ENCODE measurements around the gene FRS2.

Gene FRS2

GRCh38 chr12:69620077-69620476, 149.9 kb downstream of the FRS2 start:
- no peak overlapping the region for H3K9ac ChIP-seq
- no peak for TF ChIP-seq CTCF (conservative IDR thresholded peaks at IDR 0.05; ENCODE audit: low read depth, low read length)
- no peaks in the 10 kb centered on the region for H4K20me1 ChIP-seq (ENCODE audit: insufficient read depth)
- no peak overlapping the region for H3K27ac ChIP-seq
- H3K27me3 ChIP-seq (ENCODE audit: insufficient read depth, low read depth), result no peaks in the 10 kb centered on the region
- no peaks in the 10 kb centered on the region for H3K4me1 ChIP-seq (ENCODE audit: low read depth, poor library complexity, severe bottlenecking)
- H3K4me3 ChIP-seq (IDR thresholded peaks at IDR 0.05; ENCODE audit: insufficient read depth, low read depth, low read length), result no peak overlapping the region
- H3K4me2 ChIP-seq, result no peak overlapping the region
- H3K79me2 ChIP-seq (ENCODE audit: insufficient read depth, low read depth), result no peaks in the 10 kb centered on the region
- H2AFZ ChIP-seq (ENCODE audit: low read depth), result no peak overlapping the region
- no peaks in the 10 kb centered on the region for H3K36me3 ChIP-seq (ENCODE audit: insufficient read depth)

- Histone ChIP-seq H3K36me3 (ENCODE audit: insufficient read depth) (no peaks in the 10 kb centered on the region), H4K20me1 (ENCODE audit: insufficient read depth) (no peaks in the 10 kb centered on the region), H2AFZ (ENCODE audit: low read depth) (no peak overlapping the region), H3K27ac (no peak overlapping the region), H3K4me3 (IDR thresholded peaks at IDR 0.05; ENCODE audit: insufficient read depth, low read depth, low read length) (no peak overlapping the region), H3K4me2 (no peak overlapping the region), H3K4me1 (ENCODE audit: low read depth, poor library complexity, severe bottlenecking) (no peaks in the 10 kb centered on the region), H3K79me2 (ENCODE audit: insufficient read depth, low read depth) (no peaks in the 10 kb centered on the region), H3K27me3 (ENCODE audit: insufficient read depth, low read depth) (no peaks in the 10 kb centered on the region), H3K9ac (no peak overlapping the region)
- TF ChIP-seq CTCF (conservative IDR thresholded peaks at IDR 0.05; ENCODE audit: low read depth, low read length), result no peak
Measured at GRCh38 chr12:69620921-69621320, 150.7 kb downstream of the FRS2 start.

- Histone ChIP-seq H3K9ac (no peak overlapping the region), H3K27ac (no peak overlapping the region), H3K36me3 (ENCODE audit: insufficient read depth) (no peaks in the 10 kb centered on the region), H4K20me1 (ENCODE audit: insufficient read depth) (no peaks in the 10 kb centered on the region), H3K79me2 (ENCODE audit: insufficient read depth, low read depth) (no peaks in the 10 kb centered on the region), H3K4me2 (no peak overlapping the region), H2AFZ (ENCODE audit: low read depth) (no peak overlapping the region), H3K4me3 (IDR thresholded peaks at IDR 0.05; ENCODE audit: insufficient read depth, low read depth, low read length) (no peak overlapping the region), H3K4me1 (ENCODE audit: low read depth, poor library complexity, severe bottlenecking) (no peaks in the 10 kb centered on the region), H3K27me3 (ENCODE audit: insufficient read depth, low read depth) (no peaks in the 10 kb centered on the region)
- TF ChIP-seq CTCF (conservative IDR thresholded peaks at IDR 0.05; ENCODE audit: low read depth, low read length), result no peak
Measured at GRCh38 chr12:69621551-69621950, 151.4 kb downstream of the FRS2 start.

- Histone ChIP-seq H3K27ac (no peak overlapping the region), H4K20me1 (ENCODE audit: insufficient read depth) (no peaks in the 10 kb centered on the region), H3K79me2 (ENCODE audit: insufficient read depth, low read depth) (no peaks in the 10 kb centered on the region), H3K4me2 (no peak overlapping the region), H3K27me3 (ENCODE audit: insufficient read depth, low read depth) (no peaks in the 10 kb centered on the region), H3K9ac (no peak overlapping the region), H3K4me3 (IDR thresholded peaks at IDR 0.05; ENCODE audit: insufficient read depth, low read depth, low read length) (no peak overlapping the region), H2AFZ (ENCODE audit: low read depth) (no peak overlapping the region), H3K4me1 (ENCODE audit: low read depth, poor library complexity, severe bottlenecking) (no peaks in the 10 kb centered on the region), H3K36me3 (ENCODE audit: insufficient read depth) (no peaks in the 10 kb centered on the region)
- no peak for TF ChIP-seq CTCF (conservative IDR thresholded peaks at IDR 0.05; ENCODE audit: low read depth, low read length)
Measured at GRCh38 chr12:69623970-69624369, 153.8 kb downstream of the FRS2 start.

GRCh38 chr12:69627501-69627900, 157.3 kb downstream of the FRS2 start:
- H2AFZ ChIP-seq (ENCODE audit: low read depth), result no peak overlapping the region
- no peaks in the 10 kb centered on the region for H3K79me2 ChIP-seq (ENCODE audit: insufficient read depth, low read depth)
- no peak overlapping the region for H3K4me3 ChIP-seq (IDR thresholded peaks at IDR 0.05; ENCODE audit: insufficient read depth, low read depth, low read length)
- no peak overlapping the region for H3K27ac ChIP-seq
- H3K4me2 ChIP-seq, result no peak overlapping the region
- H3K27me3 ChIP-seq (ENCODE audit: insufficient read depth, low read depth), result no peaks in the 10 kb centered on the region
- no peaks in the 10 kb centered on the region for H3K4me1 ChIP-seq (ENCODE audit: low read depth, poor library complexity, severe bottlenecking)
- TF ChIP-seq CTCF (conservative IDR thresholded peaks at IDR 0.05; ENCODE audit: low read depth, low read length), result no peak
- H3K36me3 ChIP-seq (ENCODE audit: insufficient read depth), result no peaks in the 10 kb centered on the region
- no peaks in the 10 kb centered on the region for H4K20me1 ChIP-seq (ENCODE audit: insufficient read depth)
- no peak overlapping the region for H3K9ac ChIP-seq

Measured in KMS-11 (cell line).